PC-3 (cell line): ENCODE measurements around the gene ARNT2.

Experiments used
- CTCF ChIP-seq: fragments of 300-600 bp; sonication (generic); conservative IDR thresholded peaks from 2 replicates; pipeline ENCODE4 v1.5.1; 2017; ENCODE audit warnings: antibody characterized with exemption, low read depth, mild to moderate bottlenecking, low read length
- EZH2phosphoT487 ChIP-seq: fragments of 300-600 bp; sonication (generic); IDR thresholded peaks from 2 replicates; pipeline ENCODE4 v1.6.1; 2018; ENCODE audit warnings: mild to moderate bottlenecking, antibody characterized with exemption, low read length, borderline replicate concordance

GRCh38 chr15:80423215-80423614, 19.0 kb downstream of the ARNT2 start:
- TF ChIP-seq CTCF (no peak), EZH2phosphoT487 (no peak)
